Measurements from ENCODE around the gene TSPAN33.

The TSPAN33 gene

DNA sequence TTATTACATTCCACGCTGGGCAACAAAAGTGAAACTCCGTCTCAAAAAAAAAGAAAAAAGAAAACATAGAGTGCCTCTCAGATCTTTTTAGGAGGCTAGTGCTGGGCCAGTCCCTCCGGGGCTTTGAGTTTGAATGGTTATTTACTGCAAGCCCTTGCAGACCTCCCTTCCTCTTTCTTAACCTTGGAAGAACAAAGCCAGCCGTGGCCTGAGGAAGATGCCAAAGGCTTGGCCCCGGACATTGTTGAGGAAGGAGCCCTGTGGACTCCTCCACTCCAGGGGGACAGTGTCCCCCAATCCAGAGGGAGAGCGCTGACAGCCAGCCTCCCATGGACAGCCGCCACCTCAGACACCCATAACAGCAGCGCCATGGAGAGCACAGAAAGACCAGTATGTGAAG, 5.0 kb downstream of the TSPAN33 start:
- no peak for DNase-seq (ENCODE audit: low spot score)
- H3K27ac ChIP-seq, result no peak overlapping the region
- TF ChIP-seq, protein P1, sequence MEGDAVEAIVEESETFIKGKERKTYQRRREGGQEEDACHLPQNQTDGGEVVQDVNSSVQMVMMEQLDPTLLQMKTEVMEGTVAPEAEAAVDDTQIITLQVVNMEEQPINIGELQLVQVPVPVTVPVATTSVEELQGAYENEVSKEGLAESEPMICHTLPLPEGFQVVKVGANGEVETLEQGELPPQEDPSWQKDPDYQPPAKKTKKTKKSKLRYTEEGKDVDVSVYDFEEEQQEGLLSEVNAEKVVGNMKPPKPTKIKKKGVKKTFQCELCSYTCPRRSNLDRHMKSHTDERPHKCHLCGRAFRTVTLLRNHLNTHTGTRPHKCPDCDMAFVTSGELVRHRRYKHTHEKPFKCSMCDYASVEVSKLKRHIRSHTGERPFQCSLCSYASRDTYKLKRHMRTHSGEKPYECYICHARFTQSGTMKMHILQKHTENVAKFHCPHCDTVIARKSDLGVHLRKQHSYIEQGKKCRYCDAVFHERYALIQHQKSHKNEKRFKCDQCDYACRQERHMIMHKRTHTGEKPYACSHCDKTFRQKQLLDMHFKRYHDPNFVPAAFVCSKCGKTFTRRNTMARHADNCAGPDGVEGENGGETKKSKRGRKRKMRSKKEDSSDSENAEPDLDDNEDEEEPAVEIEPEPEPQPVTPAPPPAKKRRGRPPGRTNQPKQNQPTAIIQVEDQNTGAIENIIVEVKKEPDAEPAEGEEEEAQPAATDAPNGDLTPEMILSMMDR (IDR thresholded peaks at IDR 0.05), result no peak
- no peak overlapping the region for H3K4me3 ChIP-seq

DNA sequence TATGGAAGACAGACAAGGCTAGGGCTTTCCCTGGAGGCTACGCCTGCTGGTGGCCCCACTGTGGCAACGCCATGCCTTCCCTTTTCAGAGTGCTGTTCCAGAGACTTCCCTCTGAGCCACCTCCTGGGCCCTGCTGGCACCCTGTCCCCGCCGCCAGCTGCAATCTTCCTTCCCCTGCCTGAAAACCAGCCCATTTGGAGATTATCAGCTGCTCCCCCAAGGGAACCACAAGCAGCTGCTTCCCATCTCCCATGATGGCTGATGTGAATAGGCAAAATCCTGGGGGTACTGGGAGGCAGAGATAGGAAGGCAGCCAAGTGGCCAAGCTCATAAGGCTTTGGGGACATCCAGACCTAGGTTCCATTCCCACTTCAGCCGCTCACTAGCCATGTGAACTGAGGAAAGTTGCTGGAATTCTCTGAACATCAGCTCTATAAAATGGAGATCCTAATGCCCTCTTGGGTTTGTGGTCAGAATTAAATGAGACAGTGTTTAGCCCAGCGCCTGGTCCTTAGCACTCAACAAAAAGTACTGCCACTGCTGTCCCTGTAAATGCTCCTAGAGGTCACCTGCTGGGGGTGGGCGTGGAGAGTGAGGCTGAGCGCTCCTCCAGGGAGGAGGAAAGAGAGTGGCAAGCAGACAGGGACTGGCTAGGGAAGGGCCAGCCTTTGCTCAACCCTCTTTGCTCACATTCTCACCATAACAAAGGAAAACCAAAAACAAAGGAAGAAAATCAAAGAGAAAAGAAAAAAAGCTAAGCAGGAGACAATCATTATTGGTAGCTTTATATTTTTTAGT, 5.9 kb downstream of the TSPAN33 start:
- Histone ChIP-seq H3K27ac (no peak overlapping the region), H3K4me3 (no peak overlapping the region)
- no peak for DNase-seq (ENCODE audit: low spot score)
- TF ChIP-seq, protein P1 (IDR thresholded peaks at IDR 0.05), result no peak

DNA sequence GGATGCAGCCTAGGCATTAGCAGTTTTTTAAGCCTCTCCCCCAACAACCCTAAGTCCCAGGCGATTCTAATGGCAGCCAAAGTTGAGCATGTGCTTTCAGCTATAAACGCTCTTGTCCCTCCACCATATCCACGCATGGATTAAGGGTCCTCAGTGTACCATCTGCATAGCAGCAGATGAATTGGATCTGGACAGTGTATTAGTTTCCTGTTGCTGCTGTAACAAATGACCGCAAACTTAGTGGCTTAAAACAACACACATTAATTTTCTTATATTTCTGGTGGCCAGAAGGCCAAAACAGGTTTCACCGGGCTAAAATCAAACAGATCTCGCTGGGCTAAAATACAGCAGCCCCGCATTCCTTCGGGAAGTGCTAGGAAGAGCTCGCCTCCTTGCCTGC, 13.1 kb downstream of the TSPAN33 start:
- H3K27ac ChIP-seq, result no peak overlapping the region
- H3K4me3 ChIP-seq, result no peak overlapping the region
- TF ChIP-seq, protein P1 (IDR thresholded peaks at IDR 0.05), result no peak
- no peak for DNase-seq (ENCODE audit: low spot score)

DNA sequence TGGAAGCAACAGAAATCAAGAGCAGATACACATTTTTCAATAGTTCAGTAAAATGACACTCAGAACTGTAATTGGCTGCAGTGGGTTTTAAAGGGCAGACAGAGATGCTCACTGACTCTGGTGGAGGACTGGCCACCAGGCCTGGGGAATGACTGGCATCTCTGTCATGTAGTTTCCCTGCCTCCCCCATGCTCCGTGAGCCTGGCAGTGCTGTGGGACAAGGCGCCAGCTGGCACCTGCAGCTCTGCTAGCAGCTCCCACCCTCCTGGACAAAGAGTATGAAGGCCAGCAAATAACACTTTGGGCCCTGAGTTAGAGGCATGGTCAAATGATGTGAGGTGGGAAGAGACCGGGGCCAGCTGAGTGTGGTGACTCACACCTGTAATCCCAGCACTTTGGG, 15.0 kb downstream of the TSPAN33 start:
- TF ChIP-seq, protein P1 (IDR thresholded peaks at IDR 0.05), result no peak
- H3K27ac ChIP-seq, result no peak overlapping the region
- H3K4me3 ChIP-seq, result no peak overlapping the region
- no peak for DNase-seq (ENCODE audit: low spot score)

DNA sequence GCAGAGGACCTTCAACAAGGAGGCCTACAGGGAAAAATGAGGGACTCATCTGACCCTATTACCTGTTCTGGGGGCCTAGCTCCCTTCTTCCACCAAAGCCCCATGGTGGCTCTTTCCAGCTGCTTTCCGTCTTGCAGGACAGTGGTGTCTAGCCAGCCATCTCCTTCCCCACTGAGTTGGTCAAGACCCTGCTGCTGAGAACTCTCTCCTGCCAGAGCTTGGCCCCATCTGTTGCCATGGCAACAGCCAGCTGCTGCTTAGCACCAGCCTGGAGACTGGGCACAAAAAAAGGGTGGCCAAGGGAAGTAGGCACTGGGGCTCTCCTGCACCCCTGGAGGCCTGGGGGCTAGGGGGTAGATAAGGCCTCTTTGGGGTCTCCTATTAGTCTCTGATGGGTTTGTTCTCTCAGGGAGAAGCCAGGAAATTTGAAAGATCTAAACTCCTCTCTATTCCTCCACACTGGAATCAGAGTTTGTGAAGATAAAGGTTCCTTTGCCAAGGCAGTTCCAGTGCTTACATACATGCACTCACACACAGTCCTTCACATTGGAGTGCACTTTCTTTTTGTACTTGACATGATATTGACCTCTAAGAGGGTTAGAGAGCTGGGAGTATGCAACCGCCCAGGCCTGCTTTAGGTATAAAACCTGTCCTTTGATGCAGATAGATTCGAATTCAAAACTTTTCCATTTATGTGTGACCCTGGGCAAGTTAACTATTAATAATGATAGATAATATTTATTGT, 15.8 kb downstream of the TSPAN33 start:
- no peak for DNase-seq (ENCODE audit: low spot score)
- no peak overlapping the region for H3K4me3 ChIP-seq
- TF ChIP-seq, protein P1 (IDR thresholded peaks at IDR 0.05), result no peak
- H3K27ac ChIP-seq, result no peak overlapping the region

DNA sequence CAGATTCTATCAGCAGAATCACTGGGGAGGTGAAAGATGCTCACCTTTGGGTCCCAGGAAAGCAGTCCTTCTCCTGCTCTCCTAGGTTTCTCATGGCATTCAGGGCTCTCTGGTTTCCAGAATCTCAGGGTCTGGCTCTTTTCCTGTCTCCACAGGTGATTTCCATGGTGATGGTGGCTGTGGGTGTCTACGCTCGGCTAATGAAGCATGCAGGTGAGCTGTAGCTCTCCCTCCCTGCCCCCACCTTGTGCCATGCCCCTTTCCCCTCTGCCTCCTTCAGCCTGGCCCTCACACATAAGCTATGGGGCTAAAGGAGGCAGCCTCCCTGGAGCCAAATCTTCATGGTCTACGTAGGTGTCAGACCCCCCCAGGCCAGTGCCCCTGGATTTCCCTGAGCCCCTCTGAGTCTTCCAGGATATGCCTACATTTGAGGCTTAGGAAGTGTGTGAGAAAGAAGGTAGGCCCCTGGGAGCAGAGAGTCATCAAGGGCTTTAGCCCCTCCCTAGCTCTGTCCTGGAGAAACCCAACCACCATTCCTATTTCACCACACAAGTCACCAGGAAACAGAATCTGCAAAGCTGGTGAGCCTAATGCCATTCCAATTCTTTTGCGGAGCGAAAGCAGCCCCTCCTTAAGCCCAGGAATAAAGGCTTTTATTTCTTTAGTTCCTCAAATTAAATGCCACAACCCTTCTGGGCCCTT, 17.2 kb downstream of the TSPAN33 start:
- TF ChIP-seq, protein P1 (IDR thresholded peaks at IDR 0.05), result no peak
- H3K27ac ChIP-seq, result no peak overlapping the region
- DNase-seq (ENCODE audit: low spot score), result no peak
- H3K4me3 ChIP-seq, result no peak overlapping the region

Data from coronary artery (tissue), 2 donors.